ENCODE measurements around the gene RNF41.
A peak's percentile ranks its signal among the peaks of the same experiment; 100 is the strongest.
"Not testable (repeated sequence)": the region's sequence is repeated elsewhere in the genome, so short reads cannot be mapped to it uniquely, and the experiment has no call there.

RNF41 gene
- total RNA-seq, result 21.8 to 67.6 (median 62.7) reads per million in 3 experiments

- peak; percentile 92 for DNase-seq
Observed at GRCh38 chr12:56221757-56222530, at the start of gene RNF41. Gene RNF41, minus strand, starts transcription at chr12:56221922. Its CDS starts 7,875 bp downstream, at chr12:56214047.

DNA sequence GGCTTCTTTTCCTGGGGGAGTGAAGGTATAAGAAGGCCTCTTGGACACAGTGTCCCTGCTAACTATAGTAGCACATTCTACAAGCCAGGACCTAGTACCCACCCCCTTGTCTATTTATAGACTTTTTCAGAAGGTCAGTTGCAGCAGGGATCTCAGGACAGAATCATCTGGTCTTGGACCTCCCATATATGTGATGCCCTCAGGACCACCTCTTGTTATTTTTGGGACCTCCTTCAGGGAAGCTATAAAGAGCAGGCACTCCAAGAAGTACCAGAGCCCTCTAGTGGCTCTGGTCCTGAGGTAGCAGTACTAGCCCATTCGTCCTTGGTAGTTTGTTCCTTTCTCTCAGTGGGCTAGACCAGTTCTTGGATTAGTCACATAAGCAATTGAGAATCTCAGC, 49.3 kb upstream of the RNF41 start:
- no peak for DNase-seq

- no peak for DNase-seq
Observed at GRCh38 chr12:56267443-56268071, 45.8 kb upstream of the RNF41 start.

DNA sequence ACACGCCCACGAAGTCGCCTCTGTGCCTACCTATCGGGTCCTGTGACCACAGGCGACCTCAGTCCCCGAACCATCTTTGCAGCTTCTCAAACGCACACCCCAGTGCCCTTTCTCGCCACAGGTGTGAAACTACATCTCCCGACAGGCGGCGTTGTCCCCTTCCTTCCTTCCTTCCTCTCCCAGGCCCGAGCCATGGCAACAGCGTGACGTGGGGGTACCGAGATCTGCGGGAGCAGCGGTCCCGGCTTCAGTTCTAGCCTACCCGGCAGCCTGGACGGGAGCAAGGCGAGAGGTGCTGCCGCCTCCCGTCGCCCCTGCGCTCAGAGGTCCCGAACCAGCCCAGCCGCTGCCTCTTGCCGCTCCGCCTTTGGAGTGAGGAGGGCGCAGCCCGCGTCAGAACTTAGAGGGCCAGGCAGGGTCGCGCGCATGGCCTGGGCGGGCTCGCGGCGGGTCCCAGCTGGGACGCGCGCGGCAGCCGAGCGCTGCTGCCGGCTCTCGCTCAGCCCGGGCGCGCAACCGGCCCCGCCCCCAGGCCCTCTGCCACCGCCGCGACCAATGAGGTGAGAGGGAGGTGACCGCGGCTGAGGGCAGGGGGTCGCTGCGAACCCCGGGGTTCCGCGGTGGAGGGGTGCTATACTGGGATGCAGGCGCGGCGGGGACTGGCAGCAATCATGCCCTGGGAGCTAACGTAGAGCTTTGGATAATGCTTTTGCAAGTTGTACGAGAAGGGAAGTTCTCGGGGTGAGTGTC, 45.1 kb upstream of the RNF41 start, which contains the start of gene COQ10A:
TSS of gene COQ10A (plus strand) at position 250 of the 750 bp plus-strand sequence. CDS start at position 427, 177 bp downstream.
- DNase-seq, result peak; percentile 89

- not testable (repeated sequence) for DNase-seq
Observed at GRCh38 chr12:56266068-56266692, 44.5 kb upstream of the RNF41 start.

DNA sequence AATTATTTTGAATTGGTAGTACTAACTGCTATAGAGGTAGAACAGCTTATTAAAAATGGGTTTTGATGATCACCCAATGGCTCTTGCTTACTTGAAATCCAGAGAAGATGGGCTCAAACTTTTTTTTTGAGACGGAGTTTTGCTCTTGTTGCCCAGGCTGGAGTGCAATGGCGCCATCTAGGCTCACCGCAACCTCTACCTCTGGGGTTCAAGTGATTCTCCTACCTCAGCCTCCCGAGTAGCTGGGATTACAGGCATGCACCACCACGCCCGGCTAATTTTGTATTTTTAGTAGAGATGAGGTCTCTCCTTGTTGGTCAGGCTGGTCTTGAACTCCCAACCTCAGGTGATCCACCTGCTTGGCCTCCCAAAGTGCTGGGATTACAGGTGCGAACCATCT, 41.2 kb upstream of the RNF41 start:
- not testable (repeated sequence) for DNase-seq

GRCh38 chr12:56261503-56262232, 39.9 kb upstream of the RNF41 start:
- no peak for DNase-seq

DNA sequence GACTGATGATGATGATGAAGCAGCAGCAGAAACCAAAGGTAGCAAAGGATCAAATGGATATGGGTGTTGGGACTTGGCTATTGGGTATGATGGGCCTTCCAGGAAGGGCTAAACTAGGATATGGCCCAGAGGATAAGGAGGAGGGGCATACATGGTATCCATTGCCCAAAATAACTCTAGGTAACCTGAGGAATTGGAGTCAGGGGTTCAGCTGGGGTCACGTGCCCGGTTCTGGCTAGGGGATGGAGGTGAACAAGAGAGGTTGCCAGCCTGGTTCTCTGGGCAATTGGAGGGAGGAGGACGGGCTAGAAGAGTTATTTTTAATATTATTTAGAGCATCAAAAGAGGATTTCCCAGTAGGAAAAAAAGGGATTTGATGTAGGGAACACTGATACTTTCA, 39.2 kb upstream of the RNF41 start:
- DNase-seq, result no peak

- no peak for DNase-seq
Observed at GRCh38 chr12:56260380-56260779, 38.7 kb upstream of the RNF41 start.

- DNase-seq, result no peak
Observed at GRCh38 chr12:56258820-56259183, 37.1 kb upstream of the RNF41 start.

- peak; percentile 80 for DNase-seq
Observed at GRCh38 chr12:56258068-56258819, 36.5 kb upstream of the RNF41 start, which contains the start of gene ANKRD52. Gene ANKRD52, minus strand, starts transcription at chr12:56258384. Its CDS starts 115 bp downstream, at chr12:56258269.

DNA sequence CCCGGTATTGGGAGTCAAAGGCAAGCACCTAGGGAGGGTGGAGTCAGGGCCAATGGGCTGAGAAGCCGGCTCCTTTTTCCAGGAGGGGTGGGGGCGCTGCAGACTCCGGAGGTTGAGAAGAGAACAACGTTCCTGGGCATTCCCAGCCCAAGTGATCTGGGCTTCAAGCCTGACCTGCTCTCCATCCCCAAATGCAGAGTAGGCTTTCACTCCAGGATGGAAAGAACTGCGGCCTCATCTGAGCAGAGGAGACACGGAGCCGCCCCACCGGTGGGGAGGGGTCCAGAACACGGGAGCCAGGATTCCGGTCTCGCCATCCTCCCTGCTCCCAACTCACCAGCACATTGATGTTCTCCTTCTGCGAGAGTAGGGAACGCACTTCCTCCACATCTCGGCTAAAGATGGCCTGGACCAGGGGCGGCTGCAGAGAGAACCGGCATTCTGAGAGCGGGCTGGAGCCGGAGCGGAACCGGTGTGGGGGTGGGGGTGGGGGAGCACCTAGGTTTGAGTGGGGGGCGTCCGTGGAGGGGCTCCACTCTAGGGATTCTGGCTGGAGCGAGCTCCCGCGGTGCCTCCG, 35.9 kb upstream of the RNF41 start:
- DNase-seq, result no peak

- DNase-seq, result no peak
Observed at GRCh38 chr12:56257071-56257470, 35.3 kb upstream of the RNF41 start.

GRCh38 chr12:56256326-56256960, 34.7 kb upstream of the RNF41 start:
- DNase-seq, result no peak

DNA sequence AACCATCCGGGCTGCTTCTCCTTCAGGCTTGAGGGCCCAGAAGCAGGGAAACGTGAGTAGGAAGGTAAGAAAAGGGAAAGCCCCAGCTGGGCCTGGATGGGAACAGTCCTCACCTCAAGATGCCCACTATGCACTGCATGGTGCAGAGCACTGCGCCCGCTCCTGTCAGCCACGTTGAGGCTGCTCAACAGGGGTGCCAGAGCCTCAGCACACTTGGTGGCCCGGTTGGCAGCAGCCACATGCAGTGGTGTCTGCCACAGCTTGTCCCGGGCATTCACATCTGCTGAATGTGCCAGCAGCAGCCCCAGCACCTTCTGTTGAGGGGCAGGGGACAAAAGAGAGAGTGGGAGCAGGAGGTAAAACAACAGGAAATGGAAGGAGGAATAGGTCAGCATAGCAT, 33.9 kb upstream of the RNF41 start:
- DNase-seq, result no peak

DNA sequence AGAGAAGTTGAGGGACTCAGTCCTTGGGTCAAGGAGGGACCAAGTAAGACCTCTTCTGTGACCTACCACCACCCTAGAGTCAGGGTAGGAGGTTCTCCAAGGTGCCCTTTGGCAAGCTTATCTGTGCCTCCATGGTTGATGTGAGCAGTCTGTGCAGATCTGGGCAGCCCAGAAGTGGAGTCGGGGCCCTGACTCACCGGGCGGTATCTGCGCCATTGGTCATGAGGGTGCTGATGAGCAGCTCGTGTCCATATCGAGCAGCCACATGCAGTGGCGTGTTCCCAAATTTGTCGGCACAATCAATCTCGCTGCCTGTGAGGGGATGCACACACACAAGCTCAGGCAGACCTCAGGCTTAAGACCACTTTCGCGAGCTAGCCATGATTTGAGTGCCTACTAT, 31.4 kb upstream of the RNF41 start:
- no peak for DNase-seq

- DNase-seq, result no peak
Observed at GRCh38 chr12:56252649-56253048, 30.9 kb upstream of the RNF41 start.

DNA sequence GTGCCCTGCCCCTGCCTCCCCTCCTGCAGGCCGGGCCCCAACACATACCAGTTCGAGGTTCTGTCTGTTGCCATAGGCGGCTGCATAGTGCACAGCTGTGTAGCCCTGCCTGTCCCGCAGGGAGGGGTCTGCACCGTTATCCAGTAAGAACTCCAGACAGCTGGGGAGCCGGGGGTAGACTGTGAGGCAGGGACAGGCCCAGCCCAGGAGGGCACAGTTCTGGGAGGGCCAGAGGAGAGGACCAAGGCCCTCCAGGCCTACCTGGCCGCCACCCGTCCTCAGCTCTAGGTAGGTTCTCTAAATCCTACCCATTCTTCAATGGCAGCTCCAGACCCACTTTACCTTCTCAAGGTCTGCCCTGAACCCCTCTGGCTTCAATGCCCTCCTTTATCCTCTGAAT, 27.0 kb upstream of the RNF41 start:
- DNase-seq, result no peak

- DNase-seq, result no peak
Observed at GRCh38 chr12:56247923-56248322, 26.2 kb upstream of the RNF41 start.

DNA sequence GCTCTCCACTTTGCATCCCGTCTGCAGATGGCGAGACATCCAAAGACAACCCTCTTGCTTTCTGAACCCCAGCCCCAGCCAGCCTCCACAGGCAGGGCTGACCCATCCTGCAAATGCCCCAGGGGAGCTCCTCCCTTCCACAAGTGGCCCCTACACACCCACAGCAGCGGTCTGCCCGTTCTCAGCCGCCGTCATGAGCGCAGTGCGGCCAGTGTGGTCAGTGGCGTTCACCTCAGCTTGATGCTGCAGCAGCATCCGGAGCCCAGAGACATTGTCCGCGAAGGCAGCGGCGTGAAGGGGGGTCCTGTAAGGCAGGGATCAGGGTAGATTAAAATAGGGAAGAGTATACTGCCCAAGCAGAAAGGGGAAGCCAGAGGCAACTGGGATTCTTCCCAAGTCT, 22.8 kb upstream of the RNF41 start:
- no peak for DNase-seq
